Transverse colon (tissue), 3 donors: Measurements from ENCODE around the gene TMOD1.

Source experiments
- EP300 ChIP-seq: sonication (generic); formaldehyde crosslinking; IDR thresholded peaks from one replicate; pipeline ENCODE4 v1.6.1; 2017; ENCODE audit warnings: antibody characterized with exemption, low read depth
- POLR2A ChIP-seq: fragments of 450-650 bp; IDR thresholded peaks from one replicate; pipeline ENCODE4 v1.6.1; 2016; ENCODE audit warnings: antibody characterized with exemption, mild to moderate bottlenecking, moderate library complexity
- TF ChIP-seq, protein P1 (sequence below), 5 experiments: fragments of 200-600 bp in 3 of 5; fragments of 450-650 bp in 2 of 5; sonication (generic) in 3 of 5; IDR thresholded peaks; 1 replicate in 2 of 5; 2 replicates in 3 of 5; pipeline ENCODE4 v1.5.1; 2016 to 2017; ENCODE audit warnings: antibody characterized with exemption in 5 of 5, inconsistent platforms in 3 of 5, mild to moderate bottlenecking in 2 of 5, moderate library complexity in 1 of 5

DNA sequence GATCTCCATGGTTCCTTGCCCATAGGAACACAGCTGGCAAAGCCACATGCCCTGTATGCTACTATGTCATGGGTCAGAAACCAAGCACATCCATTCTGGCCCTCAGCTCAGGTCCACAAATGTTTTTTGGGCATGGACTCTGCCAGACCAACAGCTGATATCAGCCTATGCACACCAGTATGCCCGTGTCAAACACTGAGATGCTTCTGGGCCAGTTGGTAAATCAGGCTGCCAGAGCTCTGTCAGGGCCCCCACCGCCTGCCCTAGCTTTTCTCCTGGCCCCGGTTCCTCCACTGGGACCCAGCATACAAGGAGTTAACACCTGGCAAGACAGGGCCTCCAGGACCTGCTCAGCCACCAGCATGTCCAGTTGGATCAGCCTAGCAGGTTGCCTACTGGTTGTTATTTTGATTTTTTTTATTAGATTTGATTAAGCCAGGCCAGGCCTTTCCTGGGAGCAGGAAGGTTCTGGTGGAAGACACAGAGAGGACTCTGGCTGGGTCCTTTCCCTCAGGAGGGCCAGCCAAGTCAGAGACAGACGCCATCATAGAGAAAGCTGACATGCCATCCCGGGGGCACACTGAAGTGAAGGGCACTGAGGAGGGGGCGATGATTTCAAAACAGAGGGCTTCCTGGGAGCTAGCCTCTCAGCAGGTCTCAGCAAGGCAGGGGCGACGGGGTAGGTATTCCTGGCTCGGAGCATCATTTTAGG is 65.9 kb downstream of the TMOD1 start:
- TF ChIP-seq, protein P1, sequence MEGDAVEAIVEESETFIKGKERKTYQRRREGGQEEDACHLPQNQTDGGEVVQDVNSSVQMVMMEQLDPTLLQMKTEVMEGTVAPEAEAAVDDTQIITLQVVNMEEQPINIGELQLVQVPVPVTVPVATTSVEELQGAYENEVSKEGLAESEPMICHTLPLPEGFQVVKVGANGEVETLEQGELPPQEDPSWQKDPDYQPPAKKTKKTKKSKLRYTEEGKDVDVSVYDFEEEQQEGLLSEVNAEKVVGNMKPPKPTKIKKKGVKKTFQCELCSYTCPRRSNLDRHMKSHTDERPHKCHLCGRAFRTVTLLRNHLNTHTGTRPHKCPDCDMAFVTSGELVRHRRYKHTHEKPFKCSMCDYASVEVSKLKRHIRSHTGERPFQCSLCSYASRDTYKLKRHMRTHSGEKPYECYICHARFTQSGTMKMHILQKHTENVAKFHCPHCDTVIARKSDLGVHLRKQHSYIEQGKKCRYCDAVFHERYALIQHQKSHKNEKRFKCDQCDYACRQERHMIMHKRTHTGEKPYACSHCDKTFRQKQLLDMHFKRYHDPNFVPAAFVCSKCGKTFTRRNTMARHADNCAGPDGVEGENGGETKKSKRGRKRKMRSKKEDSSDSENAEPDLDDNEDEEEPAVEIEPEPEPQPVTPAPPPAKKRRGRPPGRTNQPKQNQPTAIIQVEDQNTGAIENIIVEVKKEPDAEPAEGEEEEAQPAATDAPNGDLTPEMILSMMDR (IDR thresholded peaks at IDR 0.05), result no peak
- TF ChIP-seq POLR2A (no peak), EP300 (no peak)
